ENCODE results near the gene RFTN1.

The RFTN1 gene

DNA sequence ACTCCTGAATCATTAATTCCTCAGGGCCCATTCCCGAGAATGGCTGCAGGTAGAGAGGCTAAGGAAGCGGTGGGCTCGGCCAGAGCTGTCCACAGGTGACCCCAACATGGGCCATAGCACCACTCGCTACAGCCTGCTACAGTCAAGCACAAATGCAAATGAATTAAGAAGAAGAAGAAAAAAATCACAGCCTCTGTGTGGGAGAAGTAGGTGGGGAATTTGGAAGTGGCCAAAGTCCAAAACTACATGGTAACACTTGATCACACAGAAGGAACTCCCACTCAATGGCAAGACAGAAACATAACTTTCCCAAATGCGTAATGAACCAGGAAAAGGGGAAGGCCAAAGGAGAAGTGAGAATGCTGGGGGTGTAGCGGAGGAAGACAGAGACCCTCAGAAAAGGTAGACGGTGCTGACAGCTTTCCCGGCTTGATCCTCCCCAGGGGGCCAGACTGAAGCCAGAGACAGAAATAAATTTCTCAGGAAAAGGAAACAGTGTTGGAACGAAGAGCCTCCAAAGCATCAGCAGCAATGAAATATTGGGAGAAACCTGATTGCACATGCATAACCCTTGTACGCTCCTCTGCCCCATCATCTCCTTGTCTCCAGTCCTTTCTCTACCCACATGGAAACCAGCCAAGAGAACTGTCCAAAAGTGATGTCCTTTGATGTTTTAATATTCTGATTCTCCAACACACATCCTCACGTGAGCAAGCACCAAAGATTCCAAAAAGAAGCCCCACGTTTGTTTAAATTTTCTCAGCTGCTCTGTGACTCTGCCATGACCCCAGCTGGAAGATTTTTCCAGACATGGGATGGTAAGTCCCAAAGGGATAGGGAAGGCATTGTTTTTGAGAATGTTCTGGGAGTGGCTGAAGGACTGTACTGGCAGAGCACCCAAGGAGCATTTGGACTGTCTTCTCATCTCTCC lies 140.9 kb downstream of the RFTN1 start:
- no peak for DNase-seq

DNA sequence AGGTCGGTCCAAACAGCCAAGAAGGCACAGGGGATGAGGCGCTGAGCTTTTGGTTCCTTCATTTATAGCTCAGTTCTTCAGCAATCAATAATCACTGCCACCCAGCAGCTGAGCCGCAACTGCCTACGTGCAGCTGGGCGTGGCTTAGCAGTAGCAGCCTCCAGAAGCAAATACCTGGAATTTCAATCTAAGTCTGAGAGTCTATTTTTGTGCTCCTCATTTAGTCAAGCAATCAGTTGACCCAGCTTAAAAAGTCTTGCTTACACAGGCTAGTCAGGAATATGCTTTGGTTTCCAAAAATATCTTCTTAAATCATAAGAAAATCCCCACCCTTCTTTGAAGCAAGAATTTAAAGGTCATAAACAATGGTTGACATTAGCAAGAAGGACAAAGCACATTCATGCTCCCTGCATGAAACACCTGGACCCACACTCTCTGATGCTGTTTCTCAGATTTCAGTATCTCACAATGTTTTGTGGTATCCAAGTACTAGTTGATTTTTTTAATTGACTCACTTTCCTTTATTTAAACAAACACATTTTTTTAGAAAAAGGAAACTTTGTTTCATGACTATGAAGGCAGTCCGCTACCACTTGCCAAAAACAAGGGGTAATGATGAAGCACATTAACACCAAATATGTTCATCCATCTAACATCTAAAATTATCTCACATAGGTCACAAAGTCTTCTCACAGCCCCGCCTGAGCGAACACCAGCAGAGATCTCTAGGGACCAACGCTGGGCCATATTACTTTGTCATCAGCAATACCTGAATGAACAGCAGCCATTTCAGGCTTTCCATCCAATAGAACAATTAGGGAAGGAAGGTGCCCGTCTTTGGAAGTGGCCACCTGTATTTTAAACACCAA lies 142.4 kb downstream of the RFTN1 start:
- DNase-seq: peak; percentile 42

DNA sequence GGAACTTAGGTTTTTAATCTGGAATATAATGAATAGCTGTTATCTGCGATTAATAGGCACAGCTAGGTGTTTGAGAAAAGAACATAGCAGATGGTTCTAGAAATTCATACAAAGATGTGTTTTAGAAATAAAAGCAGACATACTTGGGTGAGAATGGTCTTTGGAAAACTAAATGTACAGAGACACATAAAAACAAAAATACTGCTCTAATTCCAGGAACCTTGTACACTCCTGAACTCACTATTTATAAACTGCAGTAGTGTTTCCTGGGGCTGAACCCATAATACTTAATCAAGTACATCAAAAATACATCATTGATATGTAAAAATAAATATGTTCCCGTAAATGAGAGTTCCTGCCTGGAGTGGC lies 143.0 kb downstream of the RFTN1 start:
- no peak for DNase-seq

DNA sequence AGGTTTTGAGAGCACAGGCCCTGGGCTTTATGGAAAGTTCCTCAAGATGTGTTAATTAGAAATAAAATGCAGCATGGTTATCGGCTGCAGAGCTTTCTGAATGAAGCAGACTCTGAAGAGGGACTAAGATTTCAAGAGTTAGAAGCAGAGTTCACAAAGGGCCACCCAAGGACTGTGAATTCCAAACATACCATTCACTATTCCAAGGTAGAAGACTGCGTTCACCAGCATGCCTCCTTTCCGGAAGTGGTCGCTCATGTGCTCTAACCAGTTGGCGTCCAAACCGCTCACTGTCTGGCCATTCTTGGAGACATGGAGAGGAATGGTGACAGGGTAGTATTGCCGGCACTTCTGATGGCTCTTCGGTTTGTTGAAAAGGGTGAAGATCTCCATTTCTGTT lies 143.6 kb downstream of the RFTN1 start:
- DNase-seq: no peak

DNA sequence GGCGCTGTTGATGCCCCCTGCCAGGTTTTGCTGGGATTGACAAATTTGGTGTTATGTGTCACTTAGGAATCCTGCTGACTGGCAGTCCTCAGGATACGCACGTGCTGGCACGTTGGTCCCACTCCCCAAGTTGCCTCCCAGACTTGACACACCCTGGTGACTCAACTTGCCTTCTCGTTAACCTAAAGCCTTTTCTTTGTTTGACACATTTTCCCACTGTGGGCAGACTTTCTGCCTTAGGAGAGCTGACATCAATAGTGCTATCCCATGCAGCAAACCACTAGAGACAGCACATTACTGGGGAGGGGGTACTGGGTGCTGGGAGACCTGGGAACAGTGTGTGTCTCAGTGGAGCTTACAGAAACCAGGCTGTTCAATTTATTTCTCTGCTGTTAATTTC lies 144.2 kb downstream of the RFTN1 start:
- no peak for DNase-seq

DNA sequence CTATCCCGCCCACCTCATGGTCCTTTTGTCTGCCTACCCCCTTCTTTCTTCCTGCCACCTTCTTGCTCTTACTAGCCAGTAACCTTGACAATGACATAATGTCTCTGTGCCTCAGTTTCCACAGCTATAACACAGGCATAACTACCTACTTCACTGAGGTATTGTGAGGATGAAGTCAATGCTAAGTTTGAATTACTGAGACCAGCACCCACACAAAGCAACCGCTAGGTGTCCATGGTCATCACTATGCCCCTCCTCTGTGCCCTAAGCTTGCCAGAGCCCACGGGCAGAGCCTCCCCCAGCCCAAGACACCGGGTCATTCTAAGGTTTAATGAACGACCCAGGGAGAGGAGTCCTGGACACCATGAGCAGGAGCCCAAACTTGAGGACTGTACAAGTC lies 146.9 kb downstream of the RFTN1 start:
- no peak for DNase-seq

DNA sequence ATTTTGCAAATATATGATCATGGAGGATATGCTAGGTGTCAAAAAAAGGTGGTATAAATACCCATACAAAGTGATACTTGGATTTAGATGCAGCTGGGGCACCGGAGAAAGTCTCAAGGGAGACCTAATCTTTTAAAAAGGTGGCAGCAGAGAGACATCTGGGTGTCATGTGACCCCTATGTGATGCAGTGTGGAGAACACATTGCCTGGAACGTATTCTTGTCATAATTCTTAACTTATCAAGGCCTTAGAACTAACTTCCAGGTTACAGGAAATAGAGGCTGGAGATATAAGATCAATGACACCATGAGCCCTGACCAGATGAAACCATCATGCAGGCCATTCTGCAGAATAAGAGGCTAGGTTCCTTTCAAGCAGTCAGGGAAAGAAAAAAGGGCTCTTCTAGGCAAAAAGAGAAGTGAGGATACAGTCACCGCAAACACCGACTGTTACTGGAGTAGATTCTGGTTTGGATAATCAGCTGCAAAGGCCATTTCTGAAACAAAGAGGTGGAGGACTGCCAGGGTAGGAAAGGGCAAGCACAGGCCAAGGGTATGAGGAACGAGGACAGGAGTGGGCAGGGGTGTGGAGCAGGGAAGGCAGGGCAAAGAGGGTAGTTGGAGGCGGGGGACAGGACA lies 147.9 kb downstream of the RFTN1 start:
- no peak for DNase-seq

DNA sequence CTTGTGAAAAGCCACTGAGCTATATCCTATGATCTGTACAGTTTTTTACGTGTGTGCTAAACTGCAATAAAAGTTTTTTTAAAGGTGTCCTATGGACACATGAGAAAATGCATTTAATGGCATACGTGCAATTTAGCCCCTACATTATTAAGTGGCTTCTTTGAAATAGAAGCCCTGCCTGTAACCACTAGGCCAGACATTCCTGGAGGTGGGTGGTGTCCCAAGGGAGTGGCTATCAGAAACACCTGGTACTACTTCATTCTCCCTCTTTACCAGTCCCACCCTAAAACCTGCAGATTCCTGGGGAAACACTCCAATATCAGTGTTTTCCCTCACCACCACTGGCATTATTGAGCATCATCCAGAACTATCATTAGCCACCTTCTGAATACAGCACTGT lies 148.5 kb downstream of the RFTN1 start:
- no peak for DNase-seq

DNA sequence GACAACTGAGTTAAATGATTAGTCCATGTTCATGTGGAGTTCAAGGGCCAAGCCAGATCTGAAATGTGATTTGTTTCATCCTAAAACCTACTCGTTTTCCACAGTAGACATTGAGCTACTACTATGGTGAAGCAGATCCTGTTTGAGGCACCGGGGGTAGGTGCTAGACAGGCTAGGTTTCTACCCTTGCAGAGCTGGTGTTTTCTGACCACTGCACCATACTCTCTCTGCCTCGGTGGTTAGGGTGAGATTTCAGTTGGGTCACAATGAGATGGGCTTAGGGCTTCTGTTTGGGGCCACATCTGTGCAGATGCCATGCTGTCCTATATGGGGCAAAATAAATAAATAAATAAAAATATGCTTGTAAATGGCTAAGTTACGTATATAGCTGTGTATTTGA lies 149.2 kb downstream of the RFTN1 start:
- no peak for DNase-seq

DNA sequence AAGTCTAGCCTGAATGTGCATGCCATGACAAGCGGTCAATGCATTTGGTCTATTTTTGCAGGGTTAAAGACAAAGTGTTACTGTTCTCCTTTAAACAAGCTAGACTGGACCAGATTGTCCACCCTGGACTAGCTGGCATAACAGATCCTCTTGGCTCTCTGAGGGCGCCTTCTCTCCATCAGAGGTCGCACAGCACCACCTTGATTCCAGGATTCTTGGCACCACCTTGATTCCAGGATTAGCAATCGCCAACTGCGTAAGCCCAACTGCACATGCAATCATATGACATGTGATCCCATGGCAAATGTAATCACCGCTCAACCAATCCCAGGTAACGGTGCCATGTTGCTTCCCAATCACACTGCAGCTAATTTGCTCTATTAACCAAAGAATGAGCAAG lies 149.9 kb downstream of the RFTN1 start:
- no peak for DNase-seq

DNA sequence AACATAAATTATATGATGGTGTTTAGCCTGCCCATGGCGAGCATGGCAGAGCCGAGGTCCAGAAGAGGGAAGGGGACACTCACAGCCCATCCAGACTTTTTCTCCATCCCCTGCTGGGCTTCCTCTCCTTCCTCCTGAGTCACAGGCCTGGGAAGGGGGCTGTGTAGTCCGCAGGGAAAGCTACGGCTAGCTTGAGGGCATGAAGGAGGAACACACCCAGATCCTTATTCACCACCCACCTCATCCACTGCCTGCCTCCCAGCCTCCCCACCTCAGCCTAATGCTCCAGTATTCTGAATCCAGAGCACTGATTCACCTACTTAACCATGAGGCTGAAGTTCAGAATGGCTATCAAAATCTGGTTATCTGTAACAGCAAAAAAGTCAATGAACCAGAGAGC lies 150.7 kb downstream of the RFTN1 start:
- DNase-seq: peak; percentile 26

DNA sequence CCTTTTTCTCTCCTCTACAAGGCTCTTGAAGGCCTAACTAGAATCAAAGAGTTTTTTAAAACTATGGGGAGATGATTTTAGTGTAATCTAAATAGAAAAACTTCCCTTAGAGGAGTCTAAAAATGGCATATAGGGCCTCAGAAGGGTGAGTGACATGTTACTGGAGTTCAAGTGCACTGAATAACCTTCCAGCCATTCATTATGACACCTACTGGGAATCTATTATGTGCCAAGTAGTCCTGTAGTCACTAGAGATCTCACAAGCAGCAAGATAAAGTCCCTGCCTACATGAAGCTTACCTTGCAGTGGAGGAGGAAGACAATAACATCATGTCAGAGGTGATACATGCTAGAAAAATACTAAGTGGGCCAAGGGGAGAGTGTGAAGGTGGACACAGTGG lies 152.4 kb downstream of the RFTN1 start:
- no peak for DNase-seq

DNA sequence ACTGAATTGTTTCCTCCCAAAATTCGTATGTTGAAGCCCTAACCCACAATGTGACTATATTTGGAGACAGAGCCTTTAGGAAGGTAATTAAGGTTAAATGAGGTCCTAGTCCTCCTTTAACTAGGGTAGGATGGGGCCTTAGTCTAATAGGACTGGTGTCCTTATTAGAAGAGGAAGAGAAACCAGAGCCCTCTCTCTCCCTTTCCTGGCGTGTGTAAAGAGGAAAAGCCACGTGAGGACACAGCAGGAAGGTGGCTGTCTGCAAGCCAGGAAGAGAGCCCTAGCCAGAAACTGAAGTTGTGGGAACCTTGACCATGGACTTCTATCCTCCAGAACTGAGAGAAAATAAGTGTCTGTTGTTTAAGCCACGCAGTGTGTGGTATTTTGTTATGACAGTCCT lies 154.2 kb downstream of the RFTN1 start:
- DNase-seq: no peak

DNA sequence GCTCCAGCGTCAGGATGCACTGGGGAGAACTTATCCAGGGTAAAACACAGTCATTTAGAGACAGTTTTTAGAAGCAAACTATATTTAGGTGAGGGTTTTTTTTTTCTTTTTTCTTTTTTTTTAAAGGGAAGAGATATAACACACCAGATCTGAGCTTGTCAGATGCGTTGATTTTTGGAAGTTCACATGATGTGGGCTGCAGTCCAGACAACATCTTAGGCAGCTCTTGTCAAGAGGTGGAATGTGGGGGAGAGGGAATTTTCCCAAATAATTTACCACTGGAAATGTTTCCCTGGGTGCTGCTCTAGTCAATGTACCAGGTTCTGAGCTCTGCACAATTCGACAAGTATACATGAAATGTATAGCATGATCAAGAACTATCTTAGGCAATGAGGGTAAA lies 155.2 kb downstream of the RFTN1 start:
- DNase-seq: no peak

DNA sequence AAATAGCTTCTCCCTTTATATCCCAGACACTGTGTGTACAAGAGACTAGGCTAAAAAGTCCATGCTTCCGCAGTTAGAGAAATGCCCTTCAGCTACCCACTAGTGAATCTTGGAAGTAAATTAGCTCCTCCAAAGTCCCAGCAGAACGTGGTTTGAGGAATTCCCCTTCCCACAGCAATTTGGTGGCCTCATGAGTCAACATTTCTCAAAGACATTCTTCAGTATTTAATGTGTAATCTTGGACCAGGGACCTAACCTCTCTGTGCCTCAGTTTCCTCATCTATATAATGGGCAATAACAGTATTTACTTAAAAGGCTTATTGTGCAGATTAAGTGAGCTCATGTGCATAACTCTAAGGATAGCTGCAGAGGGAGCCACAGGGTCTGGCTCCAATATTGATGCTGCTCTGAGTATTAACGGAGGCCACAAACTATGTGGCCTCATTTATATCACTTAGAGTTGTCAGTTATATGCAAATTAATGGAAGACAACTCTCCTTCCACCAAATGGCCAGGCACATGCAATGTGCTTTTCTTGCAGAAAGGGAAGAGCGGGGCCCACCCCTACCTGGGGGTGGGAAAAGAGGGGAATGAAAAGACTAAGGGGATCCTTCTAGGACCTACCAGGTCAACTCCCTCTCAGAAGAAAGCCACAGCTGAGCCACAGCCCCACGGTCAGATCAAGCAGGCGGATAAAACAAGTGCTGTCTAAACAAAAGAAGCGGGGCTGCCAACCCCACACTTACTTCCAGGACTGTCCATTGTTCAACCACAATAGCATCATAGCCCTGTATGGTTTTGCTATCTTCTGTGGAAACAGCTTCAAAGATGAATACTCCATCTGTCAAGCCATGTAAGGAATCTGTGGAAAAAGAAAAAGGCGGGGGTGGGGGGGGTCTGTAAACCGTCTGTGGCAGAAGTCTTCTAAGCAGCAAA lies 156.0 kb downstream of the RFTN1 start:
- peak; percentile 53 for DNase-seq

DNA sequence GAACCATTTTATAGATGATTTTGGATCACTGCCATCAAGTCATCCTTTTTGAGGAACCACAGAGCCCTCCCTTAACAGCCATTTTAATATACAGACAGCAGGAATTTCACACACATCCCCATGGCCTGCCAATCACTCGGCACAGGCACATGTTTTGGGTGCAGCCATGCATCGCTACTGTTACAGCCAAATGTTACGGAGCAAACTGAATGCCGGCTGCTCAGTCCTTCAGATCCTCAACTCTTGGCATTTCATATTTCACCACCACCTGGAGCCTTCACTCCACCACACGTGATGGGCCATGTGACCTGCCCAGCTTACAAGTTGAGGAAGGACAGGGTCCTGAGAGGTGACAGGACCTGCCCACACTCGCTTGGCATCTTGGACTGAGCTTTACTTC lies 157.7 kb downstream of the RFTN1 start:
- no peak for DNase-seq

DNA sequence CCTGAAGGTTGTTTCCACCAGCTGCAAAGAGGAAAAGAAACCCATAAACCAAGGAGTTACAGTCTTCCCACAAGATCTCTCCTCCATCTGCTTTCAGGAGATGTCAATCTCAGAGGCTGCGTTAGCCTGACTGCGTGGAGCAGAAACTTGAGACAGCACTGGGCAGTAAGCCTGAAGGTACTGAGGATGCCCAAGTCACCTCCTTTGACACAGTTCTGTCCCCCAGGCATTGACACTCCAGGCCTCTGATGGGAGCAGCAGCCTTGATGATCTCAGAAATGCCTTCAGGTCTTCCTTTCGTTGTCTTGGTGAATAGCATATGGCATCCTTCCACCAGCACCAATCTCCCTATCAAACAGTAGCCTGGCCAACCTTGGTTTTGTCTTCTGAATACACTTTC lies 159.2 kb downstream of the RFTN1 start:
- DNase-seq: no peak

DNA sequence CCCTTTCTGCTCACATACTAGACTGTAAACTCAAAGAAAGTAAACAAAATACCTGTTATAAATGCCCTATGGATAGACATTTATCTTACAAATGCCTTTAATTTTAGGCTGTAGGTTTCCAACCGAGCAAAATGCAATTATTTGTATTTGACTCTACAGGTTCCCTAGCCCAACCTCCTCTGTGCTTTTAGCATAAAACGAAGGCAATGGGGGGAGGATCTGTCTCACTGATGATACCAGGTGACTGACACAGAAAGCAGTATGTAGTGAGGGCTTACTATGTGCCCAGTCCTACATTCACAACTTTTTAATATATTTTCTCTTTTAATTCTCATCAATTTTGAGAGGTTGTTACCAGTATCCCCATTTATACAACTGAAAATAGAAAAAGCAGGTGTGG lies 161.1 kb downstream of the RFTN1 start:
- DNase-seq: no peak

DNA sequence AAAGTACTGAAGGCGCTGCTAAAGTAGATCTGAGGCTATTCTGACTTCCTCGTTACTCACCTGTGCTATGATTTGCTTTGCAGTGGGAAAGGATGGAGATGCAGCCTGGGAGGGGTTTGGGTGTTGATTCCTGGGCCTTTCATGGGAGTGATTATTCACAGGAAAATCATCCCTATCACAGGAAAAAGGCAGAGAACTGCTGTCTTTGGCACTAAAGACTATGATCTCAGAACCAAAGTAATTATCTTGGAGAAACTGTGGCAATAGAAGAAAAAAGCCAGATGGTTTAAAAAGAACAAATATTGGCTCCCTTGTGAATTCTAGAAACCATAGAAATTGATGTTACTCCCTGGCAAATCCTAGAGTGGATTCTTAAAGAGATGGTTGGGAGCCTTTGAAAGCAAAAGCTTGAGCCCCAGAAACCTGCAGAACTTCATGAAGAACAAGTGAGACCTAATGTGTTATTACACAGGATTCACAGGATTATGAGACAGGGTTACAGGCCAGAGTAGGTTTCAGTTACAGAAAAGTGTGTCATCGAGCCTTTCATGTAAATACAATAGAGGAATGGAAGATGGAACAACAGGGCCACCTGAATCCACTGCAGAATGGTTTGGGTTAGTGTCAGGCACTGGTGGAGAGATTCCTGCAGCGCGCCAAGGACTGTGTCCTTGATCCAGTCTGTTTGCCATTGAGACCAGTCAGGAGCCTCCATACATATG lies 162.7 kb downstream of the RFTN1 start:
- DNase-seq: no peak

DNA sequence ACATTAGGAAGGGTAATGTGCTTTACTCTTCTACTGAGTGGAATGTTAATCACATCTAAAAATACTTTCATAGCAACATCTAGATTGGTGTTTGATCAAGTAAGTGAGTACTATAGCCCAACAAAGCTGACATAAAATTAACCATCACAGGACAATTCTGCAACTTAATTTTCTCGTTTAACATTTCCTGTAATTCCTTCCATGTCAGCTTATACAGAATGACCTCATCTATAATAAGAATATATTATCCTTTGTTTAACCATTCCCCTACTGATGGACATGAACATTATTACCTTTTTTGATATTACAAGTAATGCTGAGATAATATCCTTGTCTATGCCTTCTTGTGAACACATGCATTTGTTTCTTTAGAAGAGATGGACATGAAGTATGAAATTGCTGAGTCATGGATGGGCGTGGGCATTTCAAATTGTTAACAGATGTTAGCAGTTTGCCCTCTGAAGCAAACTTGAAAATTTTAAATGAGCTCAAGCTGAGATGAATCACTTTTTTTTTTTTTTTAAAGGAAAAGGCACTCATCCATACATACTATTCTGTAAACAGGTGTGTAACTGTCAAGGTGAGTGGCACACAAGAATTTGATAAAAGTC lies 163.4 kb downstream of the RFTN1 start:
- no peak for DNase-seq

DNA sequence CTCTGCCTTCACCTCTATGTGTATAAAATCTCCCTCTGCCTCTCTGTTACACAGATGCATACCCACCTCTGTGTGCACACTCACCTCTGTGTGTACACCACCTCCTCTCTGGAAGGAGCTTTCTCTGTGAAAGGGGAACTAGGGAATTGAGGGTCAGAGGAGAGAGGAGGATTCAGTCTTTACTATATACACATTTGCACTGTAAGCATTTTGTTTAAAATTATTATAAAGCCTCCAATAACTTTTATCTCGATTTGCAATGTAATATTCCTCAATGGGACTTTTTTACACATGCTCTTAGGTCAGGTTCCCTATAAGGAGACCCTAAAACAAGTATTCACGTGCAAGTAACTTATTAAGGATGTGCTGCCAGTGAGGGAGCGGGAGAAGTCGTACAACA lies 166.0 kb downstream of the RFTN1 start:
- no peak for DNase-seq

Measured in retina (tissue), 1 donor.